Keratinocyte (primary cell): Measurements from ENCODE around the gene TULP1. TPM values are rescaled to one million over a fixed set of nuclear protein-coding genes. Genes with fewer than 3 reads are reported as not detected.

Experiments
- DNase-seq: peaks from one replicate; pipeline ENCODE4 v3.0.0-alpha.2; 2011; ENCODE audit warnings: low read depth, missing footprints, low spot score
- FAIRE-seq: peaks from 2 replicates; lab custom pipeline; 2011; peaks lifted over from hg19 to GRCh38; lab: Jason Lieb, UNC
- H2AFZ ChIP-seq: 2 replicates; pipeline ENCODE4 v1.6.0; 2012; ENCODE audit warnings: low read length, control low read depth, inconsistent platforms; ENCODE audit not compliant: control insufficient read depth
- H3K27ac ChIP-seq: 2 replicates; pipeline ENCODE4 v1.5.1; 2011; ENCODE audit warnings: low read length; ENCODE audit not compliant: control insufficient read depth, insufficient read depth
- H3K27me3 ChIP-seq: 3 replicates; pipeline ENCODE4 v1.6.0; 2011; ENCODE audit warnings: low read length; ENCODE audit not compliant: control insufficient read depth, insufficient read depth; ENCODE audit errors: extremely low read depth
- H3K36me3 ChIP-seq, 2 experiments: 2 replicates in 1 of 2; 3 replicates in 1 of 2; pipeline ENCODE4 v1.5.1; 2011; ENCODE audit warnings: low read length in 2 of 2, mild to moderate bottlenecking in 1 of 2; ENCODE audit not compliant: control insufficient read depth in 2 of 2, insufficient read depth in 2 of 2; ENCODE audit errors: extremely low read depth in 1 of 2
- H3K4me1 ChIP-seq: 3 replicates; pipeline ENCODE4 v1.5.1; 2011; ENCODE audit warnings: low read length; ENCODE audit not compliant: control insufficient read depth, insufficient read depth; ENCODE audit errors: extremely low read depth
- H3K4me2 ChIP-seq: 3 replicates; pipeline ENCODE4 v1.6.0; 2011; ENCODE audit warnings: low read depth, low read length; ENCODE audit not compliant: control insufficient read depth, insufficient read depth; ENCODE audit errors: extremely low read depth
- H3K4me3 ChIP-seq, 3 experiments: fragments of 200-600 bp in 1 of 3; sonication (generic) in 1 of 3; 2 replicates in 2 of 3; 3 replicates in 1 of 3; pipeline ENCODE4 v1.5.1; 2011 to 2016; ENCODE audit warnings: low read length in 3 of 3, mild to moderate bottlenecking in 3 of 3, control low read depth in 2 of 3, inconsistent platforms in 1 of 3, low read depth in 1 of 3, mixed read lengths in 1 of 3, mixed run types in 1 of 3, moderate library complexity in 1 of 3; ENCODE audit not compliant: control insufficient read depth in 2 of 3, insufficient read depth in 2 of 3; ENCODE audit errors: extremely low read depth in 1 of 3
- H3K79me2 ChIP-seq: 2 replicates; pipeline ENCODE4 v1.6.0; 2012; ENCODE audit warnings: low read length; ENCODE audit not compliant: control insufficient read depth, insufficient read depth
- H3K9ac ChIP-seq: 3 replicates; pipeline ENCODE4 v1.6.0; 2011; ENCODE audit warnings: low read length; ENCODE audit not compliant: control insufficient read depth, insufficient read depth; ENCODE audit errors: extremely low read depth
- H3K9me1 ChIP-seq: 3 replicates; pipeline ENCODE4 v1.6.0; 2011; ENCODE audit warnings: low read length; ENCODE audit not compliant: control insufficient read depth, insufficient read depth; ENCODE audit errors: extremely low read depth
- H3K9me3 ChIP-seq: 2 replicates; pipeline ENCODE4 v1.5.1; 2012; ENCODE audit warnings: low read depth, low read length; ENCODE audit not compliant: control insufficient read depth
- H4K20me1 ChIP-seq: 3 replicates; pipeline ENCODE4 v1.6.0; 2011; ENCODE audit warnings: low read length; ENCODE audit not compliant: control insufficient read depth, insufficient read depth; ENCODE audit errors: extremely low read depth
- EZH2 ChIP-seq: IDR thresholded peaks from one replicate; pipeline ENCODE4 v1.6.1; 2012; ENCODE audit warnings: inconsistent platforms, mild to moderate bottlenecking, low read length, moderate library complexity
- dilution Hi-C: fragments of 300-500 bp; cut with MboI; formaldehyde crosslinking; loops from one replicate; pipeline ENCODE4 v1.7.0; 2020; ENCODE audit warnings: low sequenced_read_pairs; ENCODE audit not compliant: extremely low pct_ligation_motif_present
- polyA plus RNA-seq, 5 experiments: library from polyadenylated mRNA; depleted of rRNA in 3 of 5; stranded (reverse) in 3 of 5; stranded (forward) in 1 of 5; unstranded in 1 of 5; fragments of >200 nt; gene quantifications; 1 replicate in 1 of 5; 2 replicates in 3 of 5; 3 replicates in 1 of 5; pipeline versions ENCODE4 v1.2.1 to v1.2.3, GENCODE V29; 2011 to 2012; ENCODE audit warnings: missing spikeins in 2 of 5, low read depth in 1 of 5, low replicate concordance in 1 of 5
- TF ChIP-seq, protein P1 (sequence below), 3 experiments: IDR thresholded peaks in 1 of 3; conservative IDR thresholded peaks in 1 of 3; optimal IDR thresholded peaks in 1 of 3; 2 replicates in 2 of 3; 3 replicates in 1 of 3; pipeline versions ENCODE3 to v1.5.1; 2011; ENCODE audit warnings: low read length in 3 of 3, mild to moderate bottlenecking in 3 of 3, moderate library complexity in 2 of 3, control low read depth in 1 of 3, inconsistent platforms in 1 of 3; ENCODE audit not compliant: insufficient read depth in 2 of 3; ENCODE audit errors: extremely low read depth in 1 of 3

The TULP1 gene
- polyA plus RNA-seq, 1 donor (not counting 4 experiments of a cell fraction or from before 2014, with no cell fraction given): not detected

DNA sequence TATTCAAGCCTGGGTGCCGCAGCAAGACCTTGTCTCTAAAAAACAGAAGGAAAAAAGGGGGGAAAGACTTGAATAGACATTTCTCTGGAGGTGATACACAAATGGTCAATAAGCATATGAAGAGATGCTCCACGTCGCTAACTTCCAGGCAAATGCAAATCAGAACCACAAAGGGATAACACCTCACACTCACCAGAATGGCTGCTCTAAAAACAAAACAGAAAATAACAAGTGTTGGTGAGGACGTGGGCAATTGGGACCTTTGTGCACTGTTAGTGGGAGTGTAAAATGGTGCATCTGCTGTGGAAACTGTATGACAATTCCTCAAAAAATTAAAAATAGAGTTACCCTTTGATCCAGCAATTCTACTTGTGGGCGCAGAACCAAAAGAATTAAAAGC, 48.4 kb upstream of the TULP1 start:
- no peaks in the 10 kb centered on the region for H3K9me3 ChIP-seq
- DNase-seq: no peak
- no peak overlapping the region for H3K27ac ChIP-seq
- no peak for TF ChIP-seq EZH2
- TF ChIP-seq, protein P1, sequence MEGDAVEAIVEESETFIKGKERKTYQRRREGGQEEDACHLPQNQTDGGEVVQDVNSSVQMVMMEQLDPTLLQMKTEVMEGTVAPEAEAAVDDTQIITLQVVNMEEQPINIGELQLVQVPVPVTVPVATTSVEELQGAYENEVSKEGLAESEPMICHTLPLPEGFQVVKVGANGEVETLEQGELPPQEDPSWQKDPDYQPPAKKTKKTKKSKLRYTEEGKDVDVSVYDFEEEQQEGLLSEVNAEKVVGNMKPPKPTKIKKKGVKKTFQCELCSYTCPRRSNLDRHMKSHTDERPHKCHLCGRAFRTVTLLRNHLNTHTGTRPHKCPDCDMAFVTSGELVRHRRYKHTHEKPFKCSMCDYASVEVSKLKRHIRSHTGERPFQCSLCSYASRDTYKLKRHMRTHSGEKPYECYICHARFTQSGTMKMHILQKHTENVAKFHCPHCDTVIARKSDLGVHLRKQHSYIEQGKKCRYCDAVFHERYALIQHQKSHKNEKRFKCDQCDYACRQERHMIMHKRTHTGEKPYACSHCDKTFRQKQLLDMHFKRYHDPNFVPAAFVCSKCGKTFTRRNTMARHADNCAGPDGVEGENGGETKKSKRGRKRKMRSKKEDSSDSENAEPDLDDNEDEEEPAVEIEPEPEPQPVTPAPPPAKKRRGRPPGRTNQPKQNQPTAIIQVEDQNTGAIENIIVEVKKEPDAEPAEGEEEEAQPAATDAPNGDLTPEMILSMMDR (optimal IDR thresholded peaks at IDR 0.05 in 1 of 3, IDR thresholded peaks at IDR 0.05 in 1 of 3, conservative IDR thresholded peaks at IDR 0.05 in 1 of 3; ENCODE audit: extremely low read depth in 1 of 3, insufficient read depth in 2 of 3, low read length in 3 of 3): no peak
- dilution Hi-C loops: loop anchor here (25.0 kb wide), 1 partner anchor 176 kb away; the partner anchor contains the start of gene ARMC12
- no peak overlapping the region for H2AFZ ChIP-seq
- FAIRE-seq: no peak
- no peak overlapping the region for H3K4me3 ChIP-seq
- no peaks in the 10 kb centered on the region for H3K9me1 ChIP-seq
- no peaks in the 10 kb centered on the region for H4K20me1 ChIP-seq
- no peaks in the 10 kb centered on the region for H3K4me1 ChIP-seq
- H3K4me2 ChIP-seq: no peak overlapping the region
- peaks cover 15% of the 10 kb centered on the region for H3K27me3 ChIP-seq
- no peaks in the 10 kb centered on the region for H3K36me3 ChIP-seq
- H3K79me2 ChIP-seq: no peaks in the 10 kb centered on the region
- H3K9ac ChIP-seq: no peak overlapping the region

DNA sequence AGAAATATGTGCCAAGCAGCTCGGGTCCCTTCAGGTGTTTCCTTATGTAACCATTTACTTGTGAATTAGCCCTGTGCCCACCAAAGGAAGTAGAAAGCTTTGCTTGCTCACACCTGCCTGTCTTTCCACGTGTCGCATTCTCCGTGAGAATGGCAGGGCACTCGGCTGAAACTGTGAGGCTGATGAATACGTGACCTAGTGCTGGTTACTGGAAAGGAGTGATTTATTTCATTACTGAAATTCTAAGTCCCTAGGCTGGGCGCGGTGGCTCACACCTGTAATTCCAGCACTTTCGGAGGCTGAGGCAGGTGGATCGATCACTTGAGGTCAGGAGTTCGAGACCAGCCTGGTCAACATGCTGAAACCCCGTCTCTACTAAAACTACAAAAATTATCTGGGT, 45.9 kb upstream of the TULP1 start:
- Histone ChIP-seq H3K79me2 (no peaks in the 10 kb centered on the region), H3K9me3 (no peaks in the 10 kb centered on the region), H3K36me3 (no peaks in the 10 kb centered on the region), H3K4me2 (no peak overlapping the region), H4K20me1 (no peaks in the 10 kb centered on the region), H2AFZ (no peak overlapping the region), H3K4me1 (no peaks in the 10 kb centered on the region), H3K9ac (no peak overlapping the region), H3K27ac (no peak overlapping the region), H3K4me3 (no peak overlapping the region), H3K27me3 (no peaks in the 10 kb centered on the region), H3K9me1 (no peaks in the 10 kb centered on the region)
- dilution Hi-C loops: loop anchor here (25.0 kb wide), 1 partner anchor 179 kb away; the partner anchor contains the start of gene ARMC12
- no peak for FAIRE-seq
- DNase-seq: no peak
- no peak for TF ChIP-seq EZH2
- TF ChIP-seq, protein P1 (optimal IDR thresholded peaks at IDR 0.05 in 1 of 3, IDR thresholded peaks at IDR 0.05 in 1 of 3, conservative IDR thresholded peaks at IDR 0.05 in 1 of 3; ENCODE audit: extremely low read depth in 1 of 3, insufficient read depth in 2 of 3, low read length in 3 of 3): no peak
